ENCODE data around the gene BMP8B.

BMP8B gene

DNA sequence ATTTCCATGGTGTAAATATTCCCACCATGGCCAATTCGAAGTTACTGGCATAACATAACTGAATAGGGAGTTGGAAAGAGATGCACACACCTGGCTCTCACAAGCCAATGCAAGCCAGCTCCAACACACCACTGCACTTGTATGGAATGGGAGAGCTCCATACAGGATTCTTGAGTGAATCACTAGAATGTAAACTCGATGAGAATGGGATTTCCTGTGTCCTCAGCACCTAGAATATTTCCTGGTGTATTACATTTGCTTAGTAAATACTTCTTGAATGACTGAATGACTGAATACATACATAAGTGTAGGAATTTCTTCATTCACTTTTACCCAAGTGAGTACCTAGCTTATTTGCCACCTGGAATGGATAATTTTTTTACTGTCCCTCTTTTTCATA is 66.2 kb downstream of the BMP8B start:
- no peak for DNase-seq (ENCODE audit: low read depth)

DNA sequence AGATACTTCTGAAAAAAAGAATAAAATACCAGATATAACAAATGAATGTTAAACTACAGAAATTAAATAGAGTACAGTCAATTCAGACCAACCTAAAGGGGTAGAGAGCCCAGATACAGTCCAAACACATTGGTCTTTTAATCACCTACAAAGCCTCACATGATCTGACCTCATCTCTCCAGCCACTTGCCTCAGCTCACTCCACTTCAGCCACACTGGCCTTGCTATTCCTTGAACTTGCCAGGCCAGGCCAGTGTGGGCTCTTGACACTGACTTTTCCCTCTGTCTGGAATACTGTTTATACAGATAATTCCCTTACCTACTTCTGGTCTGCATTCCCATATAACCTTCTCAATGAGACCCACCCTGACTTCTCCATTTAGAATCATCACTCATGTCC is 67.0 kb downstream of the BMP8B start:
- DNase-seq (ENCODE audit: low read depth): no peak

DNA sequence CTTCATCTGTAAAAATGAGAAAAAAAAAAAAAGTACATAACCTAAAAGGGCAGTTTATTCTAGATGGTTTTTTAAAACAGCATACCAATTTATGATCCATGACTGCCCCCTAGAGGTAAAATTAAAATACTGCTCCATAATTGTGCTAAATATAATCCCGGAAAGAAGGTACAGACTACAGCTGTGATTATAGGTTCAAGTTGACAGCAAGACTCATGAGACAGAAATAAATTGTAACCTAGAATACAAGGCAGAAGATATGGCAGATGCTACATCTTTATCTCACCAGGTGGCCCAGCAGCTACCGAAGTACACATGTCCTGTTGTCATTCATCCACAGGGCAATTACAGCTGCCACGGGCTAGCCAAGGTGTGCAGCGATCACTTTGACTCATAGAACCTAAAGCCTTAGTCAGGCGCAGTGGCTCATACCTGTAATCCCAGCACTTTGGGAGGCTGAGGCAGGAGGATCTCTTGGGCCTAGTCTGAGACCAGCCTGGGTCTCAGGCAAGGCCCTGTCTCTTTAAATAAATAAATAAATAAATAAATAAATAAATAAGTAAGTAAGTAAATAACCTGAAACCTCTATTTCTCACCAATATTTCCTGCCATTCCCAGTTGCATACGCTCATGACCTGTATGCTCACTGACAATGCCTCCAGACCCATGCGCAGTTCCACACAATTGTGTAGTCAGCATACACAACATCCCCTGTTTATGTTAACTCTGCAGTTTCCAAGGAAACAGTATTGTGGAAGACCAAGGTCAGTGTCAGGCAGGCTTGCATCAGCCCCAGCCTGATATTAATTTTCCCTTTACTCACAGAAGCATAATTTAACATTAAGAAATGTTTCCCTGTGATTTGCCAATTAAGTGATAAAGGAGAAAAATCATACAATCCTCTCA is 68.3 kb downstream of the BMP8B start:
- DNase-seq (ENCODE audit: low read depth): no peak

DNA sequence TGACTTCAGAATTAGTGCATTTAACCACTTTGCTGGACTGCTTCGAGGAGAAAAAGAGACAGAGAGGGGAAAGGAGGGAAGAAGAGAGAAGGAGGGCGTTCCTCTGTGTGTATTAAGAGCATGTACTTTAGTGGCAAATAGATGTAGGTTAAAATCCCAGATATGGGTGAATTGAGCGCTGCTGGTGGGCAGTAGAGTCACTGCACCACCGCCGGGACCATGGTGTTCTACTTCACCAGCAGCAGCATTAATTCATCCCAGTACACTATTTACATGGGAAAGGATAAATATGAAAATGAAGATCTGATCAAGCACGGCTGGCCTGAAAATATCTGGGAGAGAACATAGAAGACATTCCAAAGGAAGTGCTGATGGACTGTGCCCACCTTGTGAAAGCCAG is 70.9 kb downstream of the BMP8B start:
- no peak for DNase-seq (ENCODE audit: low read depth)

DNA sequence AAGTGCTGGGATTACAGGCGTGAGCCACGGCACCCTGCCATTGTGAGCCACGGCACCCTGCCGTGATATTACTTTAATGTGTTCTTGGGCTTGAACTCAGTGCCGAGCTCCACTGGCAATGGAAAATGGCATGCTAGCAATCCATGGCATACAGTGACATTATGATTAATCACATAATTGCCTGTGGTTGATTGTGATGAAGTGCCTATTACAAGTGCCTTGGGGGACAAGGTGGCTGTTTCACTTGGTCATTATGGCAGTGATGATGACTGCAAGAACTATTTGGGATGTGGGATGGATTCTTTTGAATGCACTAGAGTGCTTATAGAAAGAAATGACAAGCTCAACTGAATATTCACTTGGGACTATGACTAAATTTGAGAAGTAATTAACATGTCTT is 75.1 kb downstream of the BMP8B start:
- no peak for DNase-seq (ENCODE audit: low read depth)

DNA sequence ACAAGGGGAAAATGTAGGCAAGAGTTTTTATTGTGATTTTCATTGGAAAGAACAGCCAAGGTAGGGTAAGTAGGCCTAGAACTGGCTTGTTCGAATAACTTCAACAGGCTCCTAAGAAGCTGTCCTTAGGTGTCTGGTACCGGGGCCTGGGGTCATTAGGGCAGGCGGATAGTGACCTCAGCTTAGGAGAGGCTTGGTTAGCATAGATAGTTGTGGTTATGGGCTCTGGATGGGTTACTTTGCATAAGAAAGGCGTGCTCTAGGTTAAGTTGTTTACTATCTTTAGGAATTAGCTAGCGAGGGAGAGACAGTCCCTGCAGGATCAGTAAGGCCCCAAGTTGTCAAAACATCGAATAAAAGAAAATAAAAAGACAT is 76.7 kb downstream of the BMP8B start:
- DNase-seq (ENCODE audit: low read depth): no peak

DNA sequence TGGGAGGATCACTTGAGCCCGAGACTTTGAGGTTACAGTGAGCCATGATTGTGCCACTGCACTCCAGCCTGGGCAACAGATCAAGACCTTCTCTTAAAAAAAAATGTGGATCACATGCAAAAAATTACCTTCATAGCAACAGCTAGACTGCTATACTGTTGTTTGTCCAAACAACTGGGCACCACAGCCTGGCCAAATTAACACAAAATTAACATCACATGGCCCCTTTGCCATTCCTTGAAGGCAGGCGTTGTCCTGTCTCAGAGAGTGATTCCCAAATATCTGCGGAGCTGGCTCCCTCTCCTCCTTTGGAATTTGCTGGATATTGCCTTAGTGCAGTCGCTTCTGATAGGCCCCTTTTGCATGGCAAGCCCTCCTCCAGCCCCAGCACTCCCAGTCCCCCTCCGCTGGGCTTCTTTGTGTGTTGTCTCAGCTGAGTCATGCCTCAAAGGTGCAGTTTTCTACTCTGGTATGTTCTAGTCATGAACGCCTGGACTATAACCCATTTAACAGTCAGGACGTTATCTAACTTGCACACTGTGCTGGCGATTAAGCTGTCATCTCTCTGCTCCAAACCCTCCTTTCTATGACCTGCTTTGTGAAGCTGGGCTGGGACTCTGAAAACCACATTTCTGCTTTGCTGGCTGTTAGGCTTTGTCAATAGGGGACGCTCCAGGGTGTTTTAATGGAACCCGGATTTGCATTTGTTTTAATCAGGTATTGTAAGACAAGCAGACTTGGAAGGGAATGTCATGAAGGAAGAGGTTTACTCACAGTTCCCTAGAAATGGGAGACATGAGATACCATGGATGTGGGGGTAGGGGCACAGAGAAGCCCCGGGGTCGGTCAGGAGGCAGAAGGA is 77.3 kb downstream of the BMP8B start:
- no peak for DNase-seq (ENCODE audit: low read depth)

DNA sequence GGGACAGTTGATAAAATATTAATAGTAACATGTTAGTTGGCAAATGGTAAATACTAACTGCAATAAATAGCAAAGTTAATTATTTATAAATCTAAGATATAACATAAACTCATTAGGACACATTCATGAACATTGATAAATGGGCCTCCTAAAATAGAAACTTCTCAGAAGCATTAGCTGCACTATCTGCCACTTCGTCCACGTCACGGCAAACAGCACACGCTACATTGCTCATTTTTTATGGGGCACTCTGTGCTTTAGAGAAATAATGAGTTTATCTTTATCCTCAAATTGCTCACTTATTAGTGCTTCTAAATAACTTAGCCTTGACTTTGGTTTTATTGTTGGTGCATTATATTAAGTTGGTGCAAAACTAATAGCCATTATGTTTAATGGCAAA is 81.2 kb downstream of the BMP8B start:
- no peak for DNase-seq (ENCODE audit: low read depth)
